Fibroblast of pulmonary artery (primary cell): ENCODE measurements around the gene ZNF292.

Experiments used
- DNase-seq: peaks from one replicate; pipeline ENCODE4 v3.0.0-alpha.2; 2010; ENCODE audit warnings: low read depth
- H3K4me3 ChIP-seq: replicated peaks from 2 replicates; pipeline ENCODE4 v1.5.1; 2011; ENCODE audit warnings: low read depth, mild to moderate bottlenecking, control low read depth, low read length, moderate library complexity
- TF ChIP-seq, protein P1 (sequence below): IDR thresholded peaks from 2 replicates; pipeline ENCODE4 v1.5.1; 2011; ENCODE audit warnings: mild to moderate bottlenecking, control low read depth, low read length, inconsistent platforms; ENCODE audit errors: missing control alignments

Gene ZNF292

DNA sequence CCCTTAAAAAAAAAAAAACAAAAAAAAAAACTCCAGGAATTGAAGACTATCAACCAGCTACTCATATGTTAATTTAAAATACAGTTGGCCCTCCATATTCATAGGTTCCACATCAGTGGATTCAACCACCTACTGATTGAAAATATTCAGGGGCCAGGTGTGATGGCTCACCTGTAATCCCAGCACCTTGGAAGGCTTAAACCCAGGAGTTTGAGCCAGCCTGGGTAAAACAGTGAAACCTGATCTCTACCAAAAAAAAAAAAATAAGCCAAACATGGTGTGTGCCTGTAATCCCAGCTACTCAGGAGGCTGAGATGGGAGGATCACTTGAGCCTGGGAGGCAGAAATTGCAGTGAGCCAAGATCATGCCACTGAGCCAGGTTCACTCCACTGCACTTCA lies 94.7 kb downstream of the ZNF292 start:
- H3K4me3 ChIP-seq: no peak overlapping the region
- no peak for DNase-seq
- TF ChIP-seq, protein P1, sequence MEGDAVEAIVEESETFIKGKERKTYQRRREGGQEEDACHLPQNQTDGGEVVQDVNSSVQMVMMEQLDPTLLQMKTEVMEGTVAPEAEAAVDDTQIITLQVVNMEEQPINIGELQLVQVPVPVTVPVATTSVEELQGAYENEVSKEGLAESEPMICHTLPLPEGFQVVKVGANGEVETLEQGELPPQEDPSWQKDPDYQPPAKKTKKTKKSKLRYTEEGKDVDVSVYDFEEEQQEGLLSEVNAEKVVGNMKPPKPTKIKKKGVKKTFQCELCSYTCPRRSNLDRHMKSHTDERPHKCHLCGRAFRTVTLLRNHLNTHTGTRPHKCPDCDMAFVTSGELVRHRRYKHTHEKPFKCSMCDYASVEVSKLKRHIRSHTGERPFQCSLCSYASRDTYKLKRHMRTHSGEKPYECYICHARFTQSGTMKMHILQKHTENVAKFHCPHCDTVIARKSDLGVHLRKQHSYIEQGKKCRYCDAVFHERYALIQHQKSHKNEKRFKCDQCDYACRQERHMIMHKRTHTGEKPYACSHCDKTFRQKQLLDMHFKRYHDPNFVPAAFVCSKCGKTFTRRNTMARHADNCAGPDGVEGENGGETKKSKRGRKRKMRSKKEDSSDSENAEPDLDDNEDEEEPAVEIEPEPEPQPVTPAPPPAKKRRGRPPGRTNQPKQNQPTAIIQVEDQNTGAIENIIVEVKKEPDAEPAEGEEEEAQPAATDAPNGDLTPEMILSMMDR: no peak

DNA sequence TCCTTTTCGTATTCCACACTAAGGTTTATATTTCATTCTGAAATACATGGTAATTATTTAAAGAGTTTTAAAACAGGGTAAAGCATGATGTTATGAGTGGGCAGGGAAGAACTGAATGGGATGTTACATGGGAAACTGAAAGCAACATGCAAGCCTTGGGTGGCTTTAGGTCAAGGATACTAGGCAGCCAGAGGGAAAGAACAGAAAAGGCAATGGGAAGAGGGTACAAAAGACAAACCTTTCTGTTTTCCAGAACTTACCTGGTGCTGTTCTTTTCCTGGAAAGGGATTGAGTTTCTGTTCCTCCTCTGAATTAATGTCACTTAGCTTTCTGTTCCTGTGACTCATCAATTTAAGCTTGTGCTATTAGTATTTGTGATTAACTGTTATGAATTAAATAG lies 95.9 kb downstream of the ZNF292 start:
- DNase-seq: no peak
- TF ChIP-seq, protein P1: no peak
- no peak overlapping the region for H3K4me3 ChIP-seq

DNA sequence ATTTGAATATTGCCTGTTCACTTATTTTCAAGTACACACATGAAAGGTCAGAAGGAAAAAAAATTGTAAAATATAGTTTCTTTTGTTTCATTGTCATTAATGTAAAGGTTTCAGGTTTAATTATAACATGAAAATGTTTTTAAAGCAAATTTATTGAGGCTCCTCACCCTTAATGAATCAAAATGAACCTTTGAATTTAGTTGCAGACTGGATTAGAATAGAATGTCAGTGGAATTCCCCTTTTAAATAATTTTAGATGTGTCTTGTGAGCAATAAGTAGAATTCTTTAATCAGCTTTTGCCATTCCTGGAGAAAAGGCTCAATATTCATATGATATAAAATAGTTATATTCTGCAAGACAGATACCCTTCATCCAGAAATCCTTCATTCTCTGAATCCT lies 96.4 kb downstream of the ZNF292 start:
- no peak for DNase-seq
- TF ChIP-seq, protein P1: no peak

DNA sequence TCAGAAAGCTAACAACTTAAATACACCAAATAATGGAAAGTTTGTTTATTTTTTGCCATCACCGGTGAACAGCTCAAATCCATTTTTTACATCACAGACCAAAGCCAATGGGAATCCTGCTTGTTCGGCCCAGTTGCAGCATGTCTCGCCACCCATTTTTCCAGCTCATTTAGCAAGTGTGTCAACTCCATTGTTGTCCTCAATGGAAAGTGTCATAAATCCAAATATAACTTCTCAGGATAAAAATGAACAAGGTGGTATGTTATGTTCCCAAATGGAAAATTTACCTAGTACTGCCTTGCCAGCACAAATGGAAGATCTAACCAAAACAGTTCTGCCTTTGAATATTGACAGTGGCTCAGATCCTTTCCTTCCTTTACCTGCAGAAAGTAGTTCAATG lies 101.7 kb downstream of the ZNF292 start:
- no peak overlapping the region for H3K4me3 ChIP-seq
- TF ChIP-seq, protein P1: no peak
- no peak for DNase-seq

More for the DNA sequence above, 96.4 kb downstream of the ZNF292 start:
- no peak overlapping the region for H3K4me3 ChIP-seq

DNA sequence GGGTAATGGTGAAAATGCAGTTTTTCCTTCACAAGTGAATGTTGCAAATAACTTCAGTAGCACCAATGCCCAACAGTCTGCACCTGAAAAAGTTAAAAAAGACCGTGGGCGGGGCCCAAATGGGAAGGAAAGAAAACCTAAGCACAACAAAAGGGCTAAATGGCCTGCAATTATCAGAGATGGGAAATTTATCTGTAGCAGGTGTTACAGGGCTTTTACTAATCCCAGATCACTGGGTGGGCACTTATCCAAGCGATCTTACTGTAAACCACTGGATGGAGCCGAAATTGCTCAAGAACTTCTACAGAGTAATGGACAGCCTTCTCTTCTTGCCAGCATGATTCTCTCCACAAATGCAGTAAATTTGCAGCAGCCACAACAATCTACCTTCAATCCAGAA lies 102.2 kb downstream of the ZNF292 start:
- DNase-seq: no peak
- TF ChIP-seq, protein P1: no peak

DNA sequence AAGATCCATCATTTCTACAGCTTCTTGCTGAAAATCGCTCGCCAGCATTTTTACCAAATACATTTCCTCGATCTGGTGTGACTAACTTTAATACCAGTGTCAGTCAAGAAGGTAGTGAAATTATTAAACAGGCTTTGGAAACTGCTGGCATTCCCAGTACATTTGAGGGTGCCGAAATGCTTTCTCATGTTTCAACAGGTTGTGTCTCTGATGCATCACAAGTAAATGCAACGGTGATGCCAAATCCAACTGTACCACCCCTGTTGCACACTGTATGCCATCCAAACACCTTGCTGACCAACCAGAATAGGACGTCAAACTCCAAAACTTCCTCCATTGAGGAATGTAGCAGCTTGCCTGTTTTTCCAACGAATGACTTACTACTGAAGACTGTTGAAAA lies 102.6 kb downstream of the ZNF292 start:
- TF ChIP-seq, protein P1: no peak
- no peak for DNase-seq
- no peak overlapping the region for H3K4me3 ChIP-seq

More for the DNA sequence above, 102.2 kb downstream of the ZNF292 start:
- H3K4me3 ChIP-seq: no peak overlapping the region

DNA sequence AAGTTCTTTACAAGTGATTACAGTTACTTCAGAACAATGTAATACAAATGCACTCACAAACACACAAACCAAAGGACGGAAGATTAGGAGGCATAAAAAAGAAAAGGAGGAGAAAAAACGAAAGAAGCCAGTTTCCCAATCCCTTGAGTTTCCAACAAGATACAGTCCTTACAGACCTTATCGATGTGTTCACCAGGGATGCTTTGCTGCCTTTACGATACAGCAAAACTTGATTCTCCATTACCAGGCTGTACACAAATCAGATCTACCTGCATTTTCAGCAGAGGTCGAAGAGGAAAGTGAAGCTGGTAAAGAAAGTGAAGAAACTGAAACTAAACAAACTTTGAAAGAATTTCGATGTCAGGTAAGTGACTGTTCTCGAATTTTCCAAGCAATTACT lies 104.4 kb downstream of the ZNF292 start:
- no peak for DNase-seq
- no peak overlapping the region for H3K4me3 ChIP-seq
- TF ChIP-seq, protein P1: no peak
